Measurements from ENCODE around the gene GDPD5. TPM values are rescaled to one million over a fixed set of nuclear protein-coding genes. Genes with fewer than 3 reads are reported as not detected.

GDPD5 gene
- total and polyA plus RNA-seq, 2 donors (not counting 3 experiments of a cell fraction or from before 2014, with no cell fraction given), result 60.2 to 79.2 TPM

- Histone ChIP-seq H4K20me1 (replicated peaks; ENCODE audit: control insufficient read depth, extremely low read depth, insufficient read depth, low read length) (no peaks in the 10 kb centered on the region), H3K9ac (replicated peaks; ENCODE audit: extremely low read depth, insufficient read depth, low read length) (no peak overlapping the region), H3K27ac (ENCODE audit: insufficient read depth, low read depth, low read length) (no peak overlapping the region), H3K27me3 (ENCODE audit: control insufficient read depth in 2 of 2, insufficient read depth in 2 of 2, low read length in 2 of 2) (no peaks in the 10 kb centered on the region), H3K9me1 (replicated peaks; ENCODE audit: control insufficient read depth, extremely low read depth, insufficient read depth, low read length) (no peaks in the 10 kb centered on the region), H3K9me3 (replicated peaks; ENCODE audit: control insufficient read depth, insufficient read depth, low read length) (no peaks in the 10 kb centered on the region), H3K79me2 (ENCODE audit: control insufficient read depth, insufficient read depth, low read length) (no peaks in the 10 kb centered on the region), H3K4me3 (replicated peaks in 1 of 3; ENCODE audit: insufficient read depth in 1 of 3, low read depth in 1 of 3, low read length in 3 of 3) (no peak overlapping the region), H2AFZ (ENCODE audit: low read depth, low read length) (no peak overlapping the region), H3K4me2 (ENCODE audit: insufficient read depth, low read length) (no peak overlapping the region), H3K4me1 (ENCODE audit: control insufficient read depth, extremely low read depth, insufficient read depth, low read length) (peaks cover 10% of the 10 kb centered on the region), H3K36me3 (ENCODE audit: control insufficient read depth in 2 of 2, extremely low read depth in 1 of 2, insufficient read depth in 2 of 2, low read length in 2 of 2) (peaks cover 0 to 5% of the 10 kb centered on the region in 2 experiments)
- intact Hi-C loops (cut with micrococcal nuclease), result no loop called here
- POLR2A ChIA-PET, result no interaction called here
- no peak for DNase-seq (ENCODE audit: low read depth, low spot score)
- no TSS peak for BruUV-seq (replicated peaks)
- TF ChIP-seq GATA2 (IDR thresholded peaks at IDR 0.05; ENCODE audit: insufficient read depth, insufficient read length, low read depth, low read length) (no peak), MAX (IDR thresholded peaks at IDR 0.05; ENCODE audit: insufficient read depth, insufficient read length) (no peak), POLR2A (IDR thresholded peaks at IDR 0.05; ENCODE audit: low read depth, low read length) (no peak), FOS (IDR thresholded peaks at IDR 0.05; ENCODE audit: borderline replicate concordance, insufficient read depth, low read length) (no peak), CTCF (IDR thresholded peaks at IDR 0.05; ENCODE audit: extremely low read depth in 1 of 2, insufficient read depth in 1 of 2, low read depth in 1 of 2, low read length in 2 of 2) (no peak), JUN (IDR thresholded peaks at IDR 0.05; ENCODE audit: borderline replicate concordance, insufficient read depth, insufficient read length, low read depth) (no peak), MYC (IDR thresholded peaks at IDR 0.05; ENCODE audit: low read depth, low read length) (no peak), EZH2 (IDR thresholded peaks at IDR 0.05; ENCODE audit: borderline replicate concordance, low read depth, low read length, severe bottlenecking) (no peak), POLR2AphosphoS5 (IDR thresholded peaks at IDR 0.05; ENCODE audit: insufficient read depth, low read depth, low read length) (no peak)
- no peak for FAIRE-seq
- dilution Hi-C loops (cut with MboI; ENCODE audit: extremely low pct_ligation_motif_present, low sequenced_read_pairs), result loop anchor here (5.0 kb wide), 1 partner anchor 37 kb away; no protein-coding TSS in a partner anchor
- CTCF ChIA-PET, result interaction anchor here (1.0 kb wide), 1 partner anchor 20 kb away, joined by 3 read pairs; no protein-coding TSS in a partner anchor
Measured at GRCh38 chr11:75485742-75486141, 40.0 kb downstream of the GDPD5 start.

All from endothelial cell of umbilical vein (primary cell).